Measurements from ENCODE around the gene EFNA3.

DNA sequence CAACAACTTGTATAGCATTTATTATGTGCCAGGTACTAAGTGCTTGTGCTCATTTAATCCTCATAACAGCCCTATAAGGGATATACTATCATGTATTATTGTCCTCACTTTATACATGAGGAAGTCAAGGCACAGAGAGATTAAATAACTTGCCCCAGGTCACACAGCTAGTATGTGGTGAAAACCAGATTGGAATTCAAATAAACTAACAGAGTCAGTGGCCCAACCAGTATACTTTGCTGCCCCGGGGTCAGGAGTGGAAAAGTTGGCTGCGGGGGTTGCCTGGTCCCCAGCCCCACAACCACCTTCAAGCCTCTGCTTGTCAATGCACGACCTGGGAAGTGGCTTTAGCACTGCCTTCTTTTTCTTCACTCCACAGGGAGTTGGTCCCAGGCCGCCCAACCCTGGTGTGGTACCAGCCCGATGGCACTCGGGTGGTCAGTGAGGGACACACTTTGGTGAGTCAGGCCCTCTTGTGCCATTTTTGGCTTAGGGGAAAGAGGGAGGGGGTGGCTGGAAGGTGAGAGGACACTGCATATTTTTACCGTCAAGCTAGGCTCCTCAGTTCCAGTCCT, 25.0 kb upstream of the EFNA3 start:
- TF ChIP-seq FOXP2 (optimal IDR thresholded peaks at IDR 0.05; ENCODE audit: borderline replicate concordance, extremely low read depth, extremely low read length, insufficient read depth) = no peak
- no peak for TF ChIP-seq SIN3A (IDR thresholded peaks at IDR 0.05; ENCODE audit: borderline replicate concordance, insufficient read depth, low read length)
- no peak for TF ChIP-seq POLR2AphosphoS5 (IDR thresholded peaks at IDR 0.05; ENCODE audit: low read depth, low read length)
- no peak for TF ChIP-seq TAF1 (IDR thresholded peaks at IDR 0.05; ENCODE audit: borderline replicate concordance, insufficient read depth, low read length)
- TF ChIP-seq, protein P1, sequence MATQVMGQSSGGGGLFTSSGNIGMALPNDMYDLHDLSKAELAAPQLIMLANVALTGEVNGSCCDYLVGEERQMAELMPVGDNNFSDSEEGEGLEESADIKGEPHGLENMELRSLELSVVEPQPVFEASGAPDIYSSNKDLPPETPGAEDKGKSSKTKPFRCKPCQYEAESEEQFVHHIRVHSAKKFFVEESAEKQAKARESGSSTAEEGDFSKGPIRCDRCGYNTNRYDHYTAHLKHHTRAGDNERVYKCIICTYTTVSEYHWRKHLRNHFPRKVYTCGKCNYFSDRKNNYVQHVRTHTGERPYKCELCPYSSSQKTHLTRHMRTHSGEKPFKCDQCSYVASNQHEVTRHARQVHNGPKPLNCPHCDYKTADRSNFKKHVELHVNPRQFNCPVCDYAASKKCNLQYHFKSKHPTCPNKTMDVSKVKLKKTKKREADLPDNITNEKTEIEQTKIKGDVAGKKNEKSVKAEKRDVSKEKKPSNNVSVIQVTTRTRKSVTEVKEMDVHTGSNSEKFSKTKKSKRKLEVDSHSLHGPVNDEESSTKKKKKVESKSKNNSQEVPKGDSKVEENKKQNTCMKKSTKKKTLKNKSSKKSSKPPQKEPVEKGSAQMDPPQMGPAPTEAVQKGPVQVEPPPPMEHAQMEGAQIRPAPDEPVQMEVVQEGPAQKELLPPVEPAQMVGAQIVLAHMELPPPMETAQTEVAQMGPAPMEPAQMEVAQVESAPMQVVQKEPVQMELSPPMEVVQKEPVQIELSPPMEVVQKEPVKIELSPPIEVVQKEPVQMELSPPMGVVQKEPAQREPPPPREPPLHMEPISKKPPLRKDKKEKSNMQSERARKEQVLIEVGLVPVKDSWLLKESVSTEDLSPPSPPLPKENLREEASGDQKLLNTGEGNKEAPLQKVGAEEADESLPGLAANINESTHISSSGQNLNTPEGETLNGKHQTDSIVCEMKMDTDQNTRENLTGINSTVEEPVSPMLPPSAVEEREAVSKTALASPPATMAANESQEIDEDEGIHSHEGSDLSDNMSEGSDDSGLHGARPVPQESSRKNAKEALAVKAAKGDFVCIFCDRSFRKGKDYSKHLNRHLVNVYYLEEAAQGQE (IDR thresholded peaks at IDR 0.05; ENCODE audit: insufficient read depth in 1 of 2, low read depth in 2 of 2, low read length in 2 of 2) = no peak

Data from PFSK-1 (cell line).